Neural crest cell (in vitro differentiated cells): ENCODE results near the gene HSPA12B. TPM values are rescaled to one million over a fixed set of nuclear protein-coding genes. Genes with fewer than 3 reads are reported as not detected.
A peak's percentile ranks its signal among the peaks of the same experiment; 100 is the strongest.

Experiments used
- DNase-seq: peaks from one replicate; pipeline ENCODE4 v3.0.0; 2021; ENCODE audit warnings: low read depth, mixed read lengths, low spot score
- H3K27ac Mint-ChIP-seq: one replicate; pipeline ENCODE4 v1.8.0; 2021; ENCODE audit warnings: mild to moderate bottlenecking, mixed read lengths; ENCODE audit not compliant: unreplicated experiment
- H3K27me3 Mint-ChIP-seq: 2 replicates; pipeline ENCODE4 v1.8.0; 2021; ENCODE audit warnings: low read depth, mild to moderate bottlenecking, mixed read lengths
- H3K36me3 Mint-ChIP-seq: 2 replicates; pipeline ENCODE4 v1.8.0; 2021; ENCODE audit warnings: low read depth, mild to moderate bottlenecking, mixed read lengths
- H3K4me1 Mint-ChIP-seq: 2 replicates; pipeline ENCODE4 v1.8.0; 2021; ENCODE audit warnings: mixed read lengths
- H3K4me3 Mint-ChIP-seq: one replicate; pipeline ENCODE4 v1.8.0; 2021; ENCODE audit warnings: mild to moderate bottlenecking, mixed read lengths
- H3K9me3 Mint-ChIP-seq: 2 replicates; pipeline ENCODE4 v1.8.0; 2021; ENCODE audit warnings: mixed read lengths
- total RNA-seq: library from RNA; stranded (reverse); gene quantifications from 2 replicates; pipeline ENCODE4 v1.2.1, GENCODE V29; 2021
- TF ChIP-seq, protein P1 (sequence below): fragments of 200-600 bp; sonication (generic); conservative IDR thresholded peaks from 2 replicates; pipeline ENCODE4 v1.5.0; 2021; ENCODE audit warnings: antibody characterized with exemption, mild to moderate bottlenecking

HSPA12B gene
- total RNA-seq, 1 donor from 2014 or later = 1.1 TPM

DNA sequence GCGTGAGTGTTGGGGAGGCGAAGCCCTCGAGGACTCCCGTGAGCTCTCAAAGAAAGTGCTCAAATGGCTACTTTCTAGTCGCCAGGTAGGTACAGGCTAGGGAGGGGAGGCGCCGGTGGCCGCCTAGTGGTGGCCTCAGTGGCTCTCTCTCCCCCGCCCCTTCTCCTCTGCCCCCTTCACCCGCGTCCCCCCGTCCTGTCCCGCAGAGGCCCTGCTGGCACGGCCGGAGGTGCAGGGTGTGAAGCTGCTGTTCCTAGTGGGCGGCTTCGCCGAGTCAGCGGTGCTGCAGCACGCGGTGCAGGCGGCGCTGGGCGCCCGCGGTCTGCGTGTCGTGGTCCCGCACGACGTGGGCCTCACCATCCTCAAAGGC lies 18.8 kb downstream of the HSPA12B start:
- no peak for DNase-seq

DNA sequence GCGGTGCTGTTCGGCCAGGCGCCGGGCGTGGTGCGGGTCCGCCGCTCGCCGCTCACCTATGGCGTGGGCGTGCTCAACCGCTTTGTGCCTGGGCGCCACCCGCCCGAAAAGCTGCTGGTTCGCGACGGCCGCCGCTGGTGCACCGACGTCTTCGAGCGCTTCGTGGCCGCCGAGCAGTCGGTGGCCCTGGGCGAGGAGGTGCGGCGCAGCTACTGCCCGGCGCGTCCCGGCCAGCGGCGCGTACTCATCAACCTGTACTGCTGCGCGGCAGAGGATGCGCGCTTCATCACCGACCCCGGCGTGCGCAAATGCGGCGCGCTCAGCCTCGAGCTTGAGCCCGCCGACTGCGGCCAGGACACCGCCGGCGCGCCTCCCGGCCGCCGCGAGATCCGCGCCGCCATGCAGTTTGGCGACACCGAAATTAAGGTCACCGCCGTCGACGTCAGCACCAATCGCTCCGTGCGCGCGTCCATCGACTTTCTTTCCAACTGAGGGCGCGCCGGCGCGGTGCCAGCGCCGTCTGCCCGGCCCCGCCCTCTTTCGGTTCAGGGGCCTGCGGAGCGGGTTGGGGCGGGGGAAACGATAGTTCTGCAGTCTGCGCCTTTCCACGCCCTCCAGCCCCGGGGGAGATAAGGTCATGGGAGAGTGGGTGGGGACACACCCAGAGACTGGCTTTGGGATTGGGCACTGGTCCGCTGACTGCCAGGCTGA lies 19.3 kb downstream of the HSPA12B start:
- H3K27ac Mint-ChIP-seq = no peak overlapping the region

More for the DNA sequence above, 18.8 kb downstream of the HSPA12B start:
- Mint-ChIP-seq H3K9me3 (no peaks in the 10 kb centered on the region), H3K27ac (no peak overlapping the region), H3K4me3 (no peak overlapping the region), H3K36me3 (peaks cover 9% of the 10 kb centered on the region), H3K4me1 (peaks cover 17% of the 10 kb centered on the region), H3K27me3 (peaks cover 55% of the 10 kb centered on the region)
- TF ChIP-seq, protein P1, sequence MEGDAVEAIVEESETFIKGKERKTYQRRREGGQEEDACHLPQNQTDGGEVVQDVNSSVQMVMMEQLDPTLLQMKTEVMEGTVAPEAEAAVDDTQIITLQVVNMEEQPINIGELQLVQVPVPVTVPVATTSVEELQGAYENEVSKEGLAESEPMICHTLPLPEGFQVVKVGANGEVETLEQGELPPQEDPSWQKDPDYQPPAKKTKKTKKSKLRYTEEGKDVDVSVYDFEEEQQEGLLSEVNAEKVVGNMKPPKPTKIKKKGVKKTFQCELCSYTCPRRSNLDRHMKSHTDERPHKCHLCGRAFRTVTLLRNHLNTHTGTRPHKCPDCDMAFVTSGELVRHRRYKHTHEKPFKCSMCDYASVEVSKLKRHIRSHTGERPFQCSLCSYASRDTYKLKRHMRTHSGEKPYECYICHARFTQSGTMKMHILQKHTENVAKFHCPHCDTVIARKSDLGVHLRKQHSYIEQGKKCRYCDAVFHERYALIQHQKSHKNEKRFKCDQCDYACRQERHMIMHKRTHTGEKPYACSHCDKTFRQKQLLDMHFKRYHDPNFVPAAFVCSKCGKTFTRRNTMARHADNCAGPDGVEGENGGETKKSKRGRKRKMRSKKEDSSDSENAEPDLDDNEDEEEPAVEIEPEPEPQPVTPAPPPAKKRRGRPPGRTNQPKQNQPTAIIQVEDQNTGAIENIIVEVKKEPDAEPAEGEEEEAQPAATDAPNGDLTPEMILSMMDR = peak; percentile 43

DNA sequence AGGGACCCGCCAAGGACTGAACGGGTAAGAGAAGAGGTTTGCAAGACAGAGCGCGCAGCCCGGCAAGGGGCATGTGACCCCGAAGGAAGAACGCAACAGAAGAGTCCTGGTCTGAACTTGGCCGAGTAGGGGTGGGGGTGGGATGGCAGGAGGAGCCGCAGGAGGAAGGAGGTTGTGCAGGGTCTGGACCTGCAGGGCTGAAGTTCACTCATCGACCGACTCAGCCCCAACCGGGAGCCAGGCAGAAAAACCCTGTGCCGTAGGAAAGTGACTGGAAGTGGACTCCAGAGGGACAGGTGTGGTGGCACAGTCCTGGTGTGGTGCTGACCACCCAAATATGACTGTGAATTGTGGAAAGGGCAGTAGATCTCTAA lies 19.9 kb downstream of the HSPA12B start:
- Mint-ChIP-seq H3K27me3 (peaks cover 44% of the 10 kb centered on the region), H3K27ac (no peak overlapping the region), H3K9me3 (no peaks in the 10 kb centered on the region), H3K4me1 (peaks cover 17% of the 10 kb centered on the region), H3K36me3 (peaks cover 11% of the 10 kb centered on the region), H3K4me3 (peak overlapping the region; percentile 34)
- no peak for DNase-seq
- TF ChIP-seq, protein P1 = no peak

More for the DNA sequence above, 19.3 kb downstream of the HSPA12B start:
- Mint-ChIP-seq H3K27me3 (peaks cover 49% of the 10 kb centered on the region), H3K4me3 (peak overlapping the region; percentile 34), H3K9me3 (no peaks in the 10 kb centered on the region), H3K4me1 (peaks cover 17% of the 10 kb centered on the region), H3K36me3 (peaks cover 9% of the 10 kb centered on the region)
- TF ChIP-seq, protein P1 = no peak
- no peak for DNase-seq

DNA sequence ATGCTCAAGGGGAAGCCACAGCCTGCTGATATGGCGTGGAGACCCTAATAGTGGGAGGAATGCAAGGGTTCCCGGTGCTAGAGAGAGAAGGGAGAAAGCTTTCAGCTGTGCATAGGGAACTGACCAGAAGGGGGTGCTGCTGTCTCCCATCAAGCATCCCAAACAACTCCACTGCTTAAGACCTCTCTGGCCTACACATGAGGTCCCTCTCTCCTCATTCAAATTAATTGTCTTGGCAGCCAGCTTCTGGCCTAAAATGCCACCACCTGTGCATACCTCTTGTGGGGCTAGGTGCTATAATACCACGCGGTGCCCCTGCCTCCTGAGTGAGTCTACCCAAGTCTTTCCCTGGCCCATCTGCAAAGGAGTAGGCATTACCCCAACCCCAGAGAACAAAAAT lies 20.6 kb downstream of the HSPA12B start:
- DNase-seq = peak; percentile 60
- H3K27me3 Mint-ChIP-seq = peaks cover 38% of the 10 kb centered on the region

DNA sequence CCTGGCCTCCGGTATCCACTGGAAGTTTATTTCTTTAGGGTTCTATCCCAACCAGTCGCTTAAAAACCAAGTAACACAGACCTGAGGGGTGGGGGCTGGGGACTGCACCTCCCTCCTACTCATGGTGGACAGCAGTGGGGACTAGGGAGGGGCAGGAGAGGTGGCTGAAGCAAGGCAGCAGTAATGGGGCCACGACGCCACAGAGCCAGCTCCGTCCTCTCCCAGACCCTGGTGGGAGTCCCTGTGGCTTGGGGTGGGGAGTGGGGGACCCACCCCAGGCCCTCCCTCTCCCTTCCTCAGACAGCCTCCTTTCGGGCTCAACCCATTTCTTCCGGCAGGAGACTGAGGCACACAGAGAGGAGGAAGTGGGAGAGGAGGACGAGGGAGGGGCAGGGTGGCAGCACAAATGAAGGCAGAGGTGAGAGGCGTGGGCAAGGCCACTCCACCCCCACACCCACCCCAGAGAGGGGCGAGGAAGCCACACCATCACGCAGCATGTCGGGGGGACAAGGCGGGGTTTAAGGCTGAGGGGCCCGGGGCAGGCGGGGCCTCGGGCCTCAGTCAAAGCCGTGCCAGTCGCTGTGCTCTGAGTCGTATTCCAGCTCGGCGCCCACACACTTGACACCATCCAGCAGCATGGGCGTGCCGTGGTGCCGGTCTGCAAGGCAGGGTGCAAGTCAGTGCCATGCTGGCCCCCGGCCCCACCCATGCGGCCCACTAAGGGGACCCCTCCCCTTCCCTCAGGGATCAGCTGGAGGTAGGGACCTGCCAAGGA lies 21.2 kb downstream of the HSPA12B start:
- peak overlapping the region; percentile 54 for H3K4me3 Mint-ChIP-seq
- H3K36me3 Mint-ChIP-seq = peaks cover 15% of the 10 kb centered on the region
- H3K27ac Mint-ChIP-seq = no peak overlapping the region
- H3K9me3 Mint-ChIP-seq = no peaks in the 10 kb centered on the region
- H3K27me3 Mint-ChIP-seq = peaks cover 37% of the 10 kb centered on the region
- peaks cover 17% of the 10 kb centered on the region for H3K4me1 Mint-ChIP-seq
- DNase-seq = no peak
- TF ChIP-seq, protein P1 = no peak

More for the DNA sequence above, 20.6 kb downstream of the HSPA12B start:
- Mint-ChIP-seq H3K36me3 (peaks cover 13% of the 10 kb centered on the region), H3K27ac (peak overlapping the region; percentile 67), H3K4me3 (peak overlapping the region; percentile 54), H3K4me1 (peaks cover 17% of the 10 kb centered on the region), H3K9me3 (no peaks in the 10 kb centered on the region)
- TF ChIP-seq, protein P1 = peak; percentile 71
